Kidney tubule cell (primary cell): ENCODE results near the gene CLEC5A.
"Not testable (repeated sequence)": the region's sequence is repeated elsewhere in the genome, so short reads cannot be mapped to it uniquely, and the experiment has no call there.

Experiments used
- DNase-seq: peaks from one replicate; pipeline ENCODE4 v3.0.0-alpha.2; 2018; ENCODE audit warnings: low spot score

CLEC5A gene

GRCh38 chr7:141949021-141949420 is 2.2 kb upstream of the CLEC5A start:
- DNase-seq: no peak

GRCh38 chr7:141945356-141945755 is 1.4 kb downstream of the CLEC5A start:
- DNase-seq: peak; percentile 73

DNA sequence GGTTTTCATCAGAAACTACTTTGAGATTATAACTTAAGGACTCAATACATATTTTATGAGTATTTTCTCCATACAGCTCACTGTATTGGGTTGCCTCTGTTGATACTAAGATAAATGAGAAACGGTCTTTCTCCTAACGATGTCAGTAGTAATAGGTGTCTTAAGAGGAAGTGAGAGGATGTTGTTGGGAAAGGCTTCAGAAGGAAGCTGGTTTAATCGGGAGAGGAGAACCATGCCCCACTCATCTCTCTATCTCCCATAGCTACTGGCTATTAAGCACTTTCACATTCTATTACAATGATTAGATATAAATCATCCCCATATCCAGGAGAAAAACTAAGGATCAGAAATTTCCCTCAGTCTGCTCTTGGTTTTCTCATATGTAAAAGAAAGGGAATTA is 2.0 kb downstream of the CLEC5A start:
- DNase-seq: no peak

DNA sequence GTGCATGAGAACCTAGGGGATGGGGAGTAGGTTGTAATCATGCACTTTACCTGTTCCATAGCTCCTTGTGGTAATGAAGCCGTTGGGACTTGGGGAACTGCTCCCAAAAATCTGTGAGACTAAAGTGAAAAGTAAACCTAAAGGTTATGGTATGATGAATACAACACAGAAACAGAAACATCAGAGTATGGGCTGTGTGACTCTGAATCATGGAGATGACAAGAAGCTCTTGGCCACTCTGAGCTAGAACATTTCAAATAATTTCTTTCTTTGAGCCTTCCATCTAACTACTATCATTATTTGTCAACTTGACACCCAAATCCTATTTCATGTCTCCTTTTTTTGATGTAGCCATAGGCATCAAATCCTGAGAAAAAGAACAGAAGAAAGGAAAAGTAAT is 2.9 kb downstream of the CLEC5A start:
- DNase-seq: no peak

DNA sequence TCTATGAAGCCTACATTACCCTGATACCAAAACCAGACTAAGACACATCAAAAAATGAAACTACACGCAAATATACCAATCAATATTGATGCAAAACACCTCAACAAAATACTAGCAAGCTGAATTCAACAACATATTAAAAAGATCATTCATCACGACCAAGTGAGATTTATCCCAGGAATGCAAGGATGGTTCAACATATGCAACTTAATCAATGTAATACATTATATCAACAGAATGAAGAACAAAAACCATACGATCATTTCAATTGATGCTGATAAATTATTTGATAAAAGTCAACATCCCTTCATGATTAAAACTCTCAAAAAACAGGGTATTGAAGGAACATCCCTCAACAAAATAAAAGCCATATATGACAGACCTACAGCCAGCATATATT is 5.7 kb downstream of the CLEC5A start:
- no peak for DNase-seq

DNA sequence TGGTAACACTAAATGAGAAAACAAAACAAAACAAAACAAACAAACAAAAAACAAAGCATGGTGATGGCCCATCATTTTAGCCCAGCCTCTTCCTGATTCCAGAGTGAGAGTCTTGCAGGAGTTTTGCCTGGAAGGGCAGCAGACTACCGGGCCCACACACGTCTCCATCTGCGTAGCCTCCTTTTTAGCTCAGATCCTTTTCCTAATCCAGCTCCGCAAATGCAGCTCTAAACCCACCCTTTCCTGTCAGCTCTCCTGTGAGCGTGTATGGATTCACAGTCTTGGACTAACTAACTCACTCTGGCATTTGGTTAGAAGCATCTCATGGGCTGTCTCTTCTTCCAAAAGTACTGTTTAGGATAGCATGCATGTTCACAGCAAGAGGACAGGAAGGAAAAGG is 16.6 kb downstream of the CLEC5A start:
- DNase-seq: no peak

- DNase-seq: no peak
Observed at GRCh38 chr7:141928845-141929195, 18.0 kb downstream of the CLEC5A start.

GRCh38 chr7:141928146-141928844 is 18.5 kb downstream of the CLEC5A start:
- DNase-seq: no peak

GRCh38 chr7:141920281-141920680 is 26.5 kb downstream of the CLEC5A start:
- peak; percentile 44 for DNase-seq

DNA sequence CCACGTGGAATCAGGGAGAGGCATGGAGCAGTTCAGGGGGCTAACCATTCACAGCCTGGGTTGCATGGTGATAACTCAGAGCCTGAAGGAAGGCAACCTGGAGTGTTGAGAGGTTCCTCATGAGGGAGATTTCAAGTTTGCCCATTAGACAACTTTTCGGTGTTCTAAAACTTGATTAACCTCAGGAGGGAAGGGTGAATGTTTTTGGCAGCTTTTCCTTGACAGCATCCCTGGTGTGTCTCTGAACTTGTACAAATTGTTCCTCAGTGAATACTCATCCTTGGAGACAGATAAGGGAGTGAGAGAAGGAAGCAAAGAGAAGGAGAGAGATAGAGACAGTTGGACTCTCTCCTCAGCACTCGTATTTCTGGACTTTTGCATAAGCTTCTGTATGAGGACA is 30.7 kb downstream of the CLEC5A start, which contains the start of gene OR9A4:
TSS of gene OR9A4 (plus strand) at position 301 of the 400 bp plus-strand sequence. CDS start 2,477 bp downstream, outside the sequence.
- DNase-seq: no peak

DNA sequence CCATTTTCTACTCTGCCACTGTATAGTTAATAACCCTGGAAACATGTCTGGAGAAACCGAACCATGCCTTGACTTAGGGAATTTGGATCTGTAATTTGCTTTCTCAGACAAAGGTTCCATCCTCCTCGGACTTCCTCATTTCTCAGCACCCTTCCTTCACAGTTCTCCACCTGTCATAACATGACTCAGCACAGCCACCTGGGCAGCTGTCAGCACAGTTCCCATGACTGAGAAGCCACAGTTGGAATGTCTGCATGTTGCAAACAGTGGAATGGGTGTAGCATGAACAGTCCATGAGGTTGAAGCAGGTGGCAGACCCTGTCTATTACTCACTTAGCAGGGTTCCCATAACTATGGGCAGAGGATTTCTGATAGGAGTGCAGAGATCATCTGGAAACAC is 31.2 kb downstream of the CLEC5A start:
- DNase-seq: peak; percentile 92

GRCh38 chr7:141911391-141911790 is 35.4 kb downstream of the CLEC5A start:
- DNase-seq: no peak

DNA sequence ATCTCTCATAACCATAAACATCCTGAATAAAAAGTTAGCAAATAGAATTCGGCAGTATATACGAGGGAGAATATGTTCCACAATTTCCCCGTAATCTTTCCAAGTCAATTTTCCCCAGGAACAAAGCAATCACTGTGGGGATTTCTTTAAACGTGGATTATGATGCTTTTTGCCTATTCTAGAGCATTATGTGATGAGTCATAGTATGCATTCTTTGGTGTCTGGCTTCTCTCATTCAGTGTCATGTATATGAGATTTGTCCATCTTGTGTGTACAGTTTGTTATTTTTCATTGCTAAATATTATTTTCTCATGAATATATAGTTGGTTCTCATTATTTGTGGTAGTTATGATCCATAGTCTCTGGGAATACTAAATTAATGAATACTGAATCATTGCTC is 40.5 kb downstream of the CLEC5A start:
- DNase-seq: no peak

- DNase-seq: not testable (repeated sequence)
Observed at GRCh38 chr7:141899366-141899765, 47.4 kb downstream of the CLEC5A start.

- DNase-seq: no peak
Observed at GRCh38 chr7:141891336-141891735, 55.4 kb downstream of the CLEC5A start.

GRCh38 chr7:141889321-141889720 is 57.5 kb downstream of the CLEC5A start:
- DNase-seq: peak; percentile 6

- no peak for DNase-seq
Observed at GRCh38 chr7:141884539-141885225, 62.1 kb downstream of the CLEC5A start.

GRCh38 chr7:141880960-141881359 is 65.8 kb downstream of the CLEC5A start:
- DNase-seq: no peak

DNA sequence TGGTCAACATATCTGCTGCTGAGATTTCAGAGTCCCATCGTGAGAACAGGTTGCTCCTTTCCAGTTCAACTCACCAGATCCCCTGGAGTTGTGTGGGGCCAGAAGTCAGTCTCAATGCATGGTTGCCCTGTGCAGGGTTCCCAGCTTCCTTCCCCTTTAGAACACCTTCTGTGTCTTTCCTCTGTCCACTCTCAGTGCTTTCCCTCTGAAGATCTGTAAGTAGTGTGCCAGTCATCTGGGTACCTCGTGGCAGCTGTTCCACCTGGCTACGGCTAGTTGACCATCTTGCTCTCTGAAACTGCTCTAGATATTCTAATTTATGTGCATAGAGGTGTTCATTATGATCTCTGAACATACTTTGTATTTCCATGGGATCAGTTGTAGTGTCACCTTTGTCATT is 69.4 kb downstream of the CLEC5A start:
- DNase-seq: no peak
